Measurements from ENCODE around the gene OPCML.

- TF ChIP-seq GLIS3 (CRISPR knock-in tag; IDR thresholded peaks at IDR 0.05) (no peak), ESRRG (CRISPR knock-in tag; IDR thresholded peaks at IDR 0.05) (no peak), ZNF8 (CRISPR knock-in tag; IDR thresholded peaks at IDR 0.05) (no peak), PATZ1 (CRISPR knock-in tag; IDR thresholded peaks at IDR 0.05; ENCODE audit: borderline replicate concordance) (no peak), BACH2 (CRISPR knock-in tag; IDR thresholded peaks at IDR 0.05; ENCODE audit: borderline replicate concordance) (no peak), OSR1 (CRISPR knock-in tag; IDR thresholded peaks at IDR 0.05) (no peak), CREB5 (CRISPR knock-in tag; IDR thresholded peaks at IDR 0.05; ENCODE audit: low read depth) (no peak), ZFP3 (CRISPR knock-in tag; IDR thresholded peaks at IDR 0.05) (no peak), ZFP30 (CRISPR knock-in tag; IDR thresholded peaks at IDR 0.05) (no peak), TOX (CRISPR knock-in tag; IDR thresholded peaks at IDR 0.05; ENCODE audit: borderline replicate concordance) (no peak), ZC3H10 (CRISPR knock-in tag; IDR thresholded peaks at IDR 0.05) (no peak), CSDC2 (CRISPR knock-in tag; IDR thresholded peaks at IDR 0.05) (no peak), PPARA (CRISPR knock-in tag; IDR thresholded peaks at IDR 0.05; ENCODE audit: borderline replicate concordance) (no peak)
These were observed 1130.1 kb downstream of the OPCML start for GRCh38 chr11:132402071-132402684.

All from SK-N-SH treated with all-trans-retinoic acid at 6 μM for 48 hours (cell line).